D721Med (cell line): Measurements from ENCODE around the gene LTBP4.

Experiments
- DNase-seq: peaks from one replicate; pipeline ENCODE4 v3.0.0; 2011; ENCODE audit warnings: low spot score; ENCODE audit not compliant: insufficient read length
- FAIRE-seq: peaks from 2 replicates; lab custom pipeline; 2011; peaks lifted over from hg19 to GRCh38; lab: Jason Lieb, UNC
- CTCF ChIP-seq: IDR thresholded peaks from 2 replicates; pipeline ENCODE4 v1.5.1; 2012; ENCODE audit warnings: mild to moderate bottlenecking, control low read depth; ENCODE audit not compliant: insufficient read depth; ENCODE audit errors: missing control alignments

The LTBP4 gene

GRCh38 chr19:40663695-40664692 lies 62.8 kb downstream of the LTBP4 start:
- no peak for FAIRE-seq
- TF ChIP-seq CTCF: no peak
- DNase-seq: no peak

- FAIRE-seq (no peak), DNase-seq (no peak)
- TF ChIP-seq CTCF: no peak
Observed at GRCh38 chr19:40666803-40667438, 65.8 kb downstream of the LTBP4 start.

DNA sequence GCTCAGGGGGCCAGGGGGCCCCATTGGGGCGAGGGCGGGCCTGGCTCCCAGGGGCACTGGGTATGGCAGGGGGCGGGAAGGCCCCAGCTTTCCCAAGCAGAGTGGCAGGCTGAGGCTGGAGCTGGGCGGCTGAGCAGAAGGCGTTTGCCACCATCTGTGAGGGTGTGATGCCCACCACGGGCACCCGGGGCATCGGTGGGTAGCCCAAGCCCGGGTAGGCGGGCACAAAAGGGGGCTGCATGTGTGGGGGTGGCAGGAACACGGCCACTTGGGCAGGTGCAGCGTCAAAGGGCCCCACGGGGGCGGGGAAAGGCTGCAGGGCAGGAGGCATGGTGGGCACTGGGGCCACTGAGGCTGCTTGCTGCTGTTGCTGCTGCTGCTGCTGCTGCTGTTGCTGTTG lies 66.4 kb downstream of the LTBP4 start:
- no peak for DNase-seq
- TF ChIP-seq CTCF: no peak
- FAIRE-seq: no peak

- TF ChIP-seq CTCF: no peak
- DNase-seq (no peak), FAIRE-seq (no peak)
Observed at GRCh38 chr19:40668991-40669614, 67.9 kb downstream of the LTBP4 start.

DNA sequence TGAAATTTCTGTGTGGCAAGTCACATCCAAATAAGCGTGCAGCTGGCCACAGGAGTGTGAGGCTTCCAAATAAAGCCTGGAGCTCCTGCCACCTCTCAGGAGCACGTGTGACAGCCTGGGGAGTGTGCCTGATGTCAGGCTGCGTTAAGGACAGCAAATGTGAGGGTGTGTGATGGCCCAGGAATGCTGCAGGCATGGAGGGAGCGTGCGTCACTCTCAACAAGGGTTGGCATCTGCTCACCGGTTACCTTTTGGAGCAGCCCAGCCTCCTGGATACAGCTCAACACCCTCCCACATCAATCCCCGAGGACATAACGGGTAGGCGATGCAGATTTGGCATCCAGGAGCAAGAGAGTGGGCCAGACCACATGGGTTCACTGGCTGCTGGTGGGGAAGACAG lies 70.2 kb downstream of the LTBP4 start:
- DNase-seq (no peak), FAIRE-seq (no peak)
- no peak for TF ChIP-seq CTCF

GRCh38 chr19:40672038-40672437 lies 70.9 kb downstream of the LTBP4 start:
- no peak for TF ChIP-seq CTCF
- DNase-seq (no peak), FAIRE-seq (no peak)
